Measurements from ENCODE around the gene MEN1. TPM values are rescaled to one million over a fixed set of nuclear protein-coding genes. Genes with fewer than 3 reads are reported as not detected.

MEN1 gene
- polyA plus RNA-seq, 1 donor (not counting 4 experiments of a cell fraction or from before 2014, with no cell fraction given) = 14.2 TPM

DNA sequence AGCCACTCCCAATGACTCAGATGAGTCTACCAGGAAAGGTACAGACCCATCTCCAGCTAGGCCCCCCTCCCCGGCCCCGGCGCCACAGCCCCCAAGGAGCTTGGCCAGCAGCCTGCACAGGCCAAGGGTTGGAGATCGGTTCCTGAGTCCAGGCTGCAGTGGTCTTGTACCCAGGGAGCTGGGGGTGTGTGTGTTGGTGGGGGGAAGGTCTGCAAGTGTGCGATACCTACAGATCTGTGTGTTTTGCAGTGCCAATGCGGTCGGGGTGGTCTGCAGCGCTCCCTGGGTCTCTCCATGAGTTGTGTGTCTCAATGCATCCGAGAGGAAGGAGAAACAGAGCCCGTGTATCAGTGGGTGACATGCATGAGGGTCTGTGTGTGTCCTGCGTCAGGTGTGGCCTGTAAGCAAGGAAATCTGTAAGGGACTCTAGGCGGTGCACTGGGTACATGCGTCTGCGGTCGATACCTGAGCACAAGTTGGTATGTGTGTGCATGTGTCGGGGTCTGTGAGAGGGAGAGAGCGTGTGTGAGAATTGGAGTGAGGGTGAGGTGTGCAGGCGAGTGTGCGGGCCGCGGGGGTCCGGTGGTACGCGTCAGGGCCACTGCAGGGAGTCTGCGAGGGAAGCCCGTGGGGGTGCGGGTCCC, 33.5 kb upstream of the MEN1 start:
- no peaks in the 10 kb centered on the region for H3K27me3 ChIP-seq (ENCODE audit: control insufficient read depth, extremely low read depth, insufficient read depth, low read length)
- H3K36me3 ChIP-seq (ENCODE audit: control insufficient read depth in 2 of 2, extremely low read depth in 1 of 2, insufficient read depth in 2 of 2, low read length in 2 of 2) = peaks cover 8 to 15% of the 10 kb centered on the region in 2 experiments
- peak overlapping the region; percentile 93 for H3K27ac ChIP-seq (ENCODE audit: control insufficient read depth, insufficient read depth, low read length)
- H3K4me1 ChIP-seq (ENCODE audit: control insufficient read depth, extremely low read depth, insufficient read depth, low read length) = peaks cover 44% of the 10 kb centered on the region
- dilution Hi-C loops (cut with MboI; ENCODE audit: extremely low pct_ligation_motif_present, low sequenced_read_pairs) = no loop called here
- peak overlapping the region; percentile 51 for H2AFZ ChIP-seq (ENCODE audit: control insufficient read depth, low read length)
- no peak for DNase-seq (ENCODE audit: low read depth, low spot score)
- no peaks in the 10 kb centered on the region for H3K9me3 ChIP-seq (ENCODE audit: control insufficient read depth, low read depth, low read length)
- peaks cover 13% of the 10 kb centered on the region for H3K79me2 ChIP-seq (ENCODE audit: control insufficient read depth, insufficient read depth, low read length)
- H3K4me2 ChIP-seq (ENCODE audit: control insufficient read depth, extremely low read depth, insufficient read depth, low read depth, low read length) = peak overlapping the region; percentile 99
- TF ChIP-seq EZH2 (IDR thresholded peaks at IDR 0.05; ENCODE audit: low read length) = no peak
- TF ChIP-seq CTCF (optimal IDR thresholded peaks at IDR 0.05 in 1 of 3, IDR thresholded peaks at IDR 0.05 in 1 of 3, conservative IDR thresholded peaks at IDR 0.05 in 1 of 3; ENCODE audit: extremely low read depth in 1 of 3, insufficient read depth in 2 of 3, low read length in 3 of 3) = no peak
- no peaks in the 10 kb centered on the region for H4K20me1 ChIP-seq (ENCODE audit: control insufficient read depth, extremely low read depth, insufficient read depth, low read length)
- no peaks in the 10 kb centered on the region for H3K9me1 ChIP-seq (ENCODE audit: control insufficient read depth, extremely low read depth, insufficient read depth, low read length)
- H3K4me3 ChIP-seq (ENCODE audit: control insufficient read depth in 2 of 3, extremely low read depth in 1 of 3, insufficient read depth in 2 of 3, low read depth in 1 of 3, low read length in 3 of 3) = peak overlapping the region; percentile 58 to 85 (median 84)
- H3K9ac ChIP-seq (ENCODE audit: control insufficient read depth, extremely low read depth, insufficient read depth, low read length) = peak overlapping the region; percentile 82
- no peak for FAIRE-seq

DNA sequence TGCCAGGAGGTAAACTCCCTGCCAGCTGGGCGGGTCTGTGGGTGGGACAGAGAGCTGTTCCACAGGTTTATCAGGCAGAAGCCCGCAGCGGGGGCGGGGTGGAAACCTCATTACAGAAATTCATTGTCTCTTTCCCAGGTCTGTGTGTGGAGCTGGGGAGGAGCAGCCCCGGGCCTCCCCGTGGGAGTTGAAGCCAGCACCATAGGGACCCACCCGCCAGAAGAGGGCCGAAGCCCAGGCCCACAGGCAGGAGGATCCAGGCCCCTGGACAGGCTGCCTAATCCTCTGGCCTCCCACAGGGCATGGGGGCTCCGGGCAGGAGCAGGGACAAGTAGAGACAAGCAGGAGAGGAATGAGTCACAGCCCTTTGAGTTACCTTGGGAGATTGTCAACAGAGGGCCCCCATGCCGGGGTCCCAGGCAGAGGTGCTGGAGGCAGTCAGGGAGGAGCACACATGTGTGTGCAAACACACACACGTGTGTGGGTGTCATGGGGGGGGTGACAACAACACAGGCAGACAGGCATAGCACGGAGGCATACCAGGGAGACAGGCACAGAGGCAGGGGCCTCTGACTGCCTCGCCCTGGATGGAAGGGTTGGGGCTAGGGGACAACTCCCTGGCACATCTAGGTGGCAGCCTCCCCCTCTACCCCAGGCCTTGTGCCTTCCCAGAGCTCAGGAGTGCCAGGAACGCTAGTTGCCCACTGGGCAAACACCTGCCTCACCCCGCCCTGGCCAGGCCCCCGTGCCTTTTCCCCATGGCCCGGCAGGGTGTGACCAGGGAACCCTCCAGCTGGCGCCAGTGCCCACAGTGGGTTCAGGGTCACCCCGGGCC, 32.7 kb upstream of the MEN1 start:
- H3K4me1 ChIP-seq (ENCODE audit: control insufficient read depth, extremely low read depth, insufficient read depth, low read length) = peaks cover 37% of the 10 kb centered on the region
- H3K79me2 ChIP-seq (ENCODE audit: control insufficient read depth, insufficient read depth, low read length) = peaks cover 13% of the 10 kb centered on the region
- no peaks in the 10 kb centered on the region for H4K20me1 ChIP-seq (ENCODE audit: control insufficient read depth, extremely low read depth, insufficient read depth, low read length)
- dilution Hi-C loops (cut with MboI; ENCODE audit: extremely low pct_ligation_motif_present, low sequenced_read_pairs) = no loop called here
- TF ChIP-seq EZH2 (IDR thresholded peaks at IDR 0.05; ENCODE audit: low read length) (no peak), CTCF (optimal IDR thresholded peaks at IDR 0.05 in 1 of 3, IDR thresholded peaks at IDR 0.05 in 1 of 3, conservative IDR thresholded peaks at IDR 0.05 in 1 of 3; ENCODE audit: extremely low read depth in 1 of 3, insufficient read depth in 2 of 3, low read length in 3 of 3) (no peak)
- H3K9me3 ChIP-seq (ENCODE audit: control insufficient read depth, low read depth, low read length) = no peaks in the 10 kb centered on the region
- DNase-seq (ENCODE audit: low read depth, low spot score) = no peak
- peak; percentile 5 for FAIRE-seq
- no peaks in the 10 kb centered on the region for H3K9me1 ChIP-seq (ENCODE audit: control insufficient read depth, extremely low read depth, insufficient read depth, low read length)
- H3K4me3 ChIP-seq (ENCODE audit: control insufficient read depth in 2 of 3, extremely low read depth in 1 of 3, insufficient read depth in 2 of 3, low read depth in 1 of 3, low read length in 3 of 3) = peak overlapping the region; percentile 58 to 85 (median 84)
- H3K27me3 ChIP-seq (ENCODE audit: control insufficient read depth, extremely low read depth, insufficient read depth, low read length) = no peaks in the 10 kb centered on the region
- peak overlapping the region; percentile 63 for H2AFZ ChIP-seq (ENCODE audit: control insufficient read depth, low read length)
- H3K27ac ChIP-seq (ENCODE audit: control insufficient read depth, insufficient read depth, low read length) = peak overlapping the region; percentile 93
- H3K36me3 ChIP-seq (ENCODE audit: control insufficient read depth in 2 of 2, extremely low read depth in 1 of 2, insufficient read depth in 2 of 2, low read length in 2 of 2) = peaks cover 12 to 16% of the 10 kb centered on the region in 2 experiments
- peak overlapping the region; percentile 82 for H3K9ac ChIP-seq (ENCODE audit: control insufficient read depth, extremely low read depth, insufficient read depth, low read length)
- peak overlapping the region; percentile 99 for H3K4me2 ChIP-seq (ENCODE audit: control insufficient read depth, extremely low read depth, insufficient read depth, low read depth, low read length)

All from keratinocyte (primary cell).